NCI-H146 treated with DMSO at 0.1 percent for 48 hours (cell line): ENCODE measurements around the gene ARHGAP28.
"Not testable (repeated sequence)": the region's sequence is repeated elsewhere in the genome, so short reads cannot be mapped to it uniquely, and the experiment has no call there.

ENCODE experiments used
- DNase-seq: peaks from one replicate; lab custom pipeline; 2025; ENCODE audit not compliant: unreplicated experiment; lab: John Stamatoyannopoulos, UW

The ARHGAP28 gene

GRCh38 chr18:6811816-6812215, 82.3 kb downstream of the ARHGAP28 start:
- no peak for DNase-seq

- DNase-seq, result no peak
Observed at GRCh38 chr18:6814882-6815425, 85.4 kb downstream of the ARHGAP28 start.

- DNase-seq, result no peak
Observed at GRCh38 chr18:6816154-6816553, 86.6 kb downstream of the ARHGAP28 start.

GRCh38 chr18:6819332-6819731, 89.8 kb downstream of the ARHGAP28 start:
- no peak for DNase-seq

- no peak for DNase-seq
Observed at GRCh38 chr18:6820314-6820713, 90.8 kb downstream of the ARHGAP28 start.

- DNase-seq, result no peak
Observed at GRCh38 chr18:6821356-6821755, 91.8 kb downstream of the ARHGAP28 start.

GRCh38 chr18:6827161-6827560, 97.6 kb downstream of the ARHGAP28 start:
- DNase-seq, result not testable (repeated sequence)

- DNase-seq, result not testable (repeated sequence)
Observed at GRCh38 chr18:6827566-6827965, 98.0 kb downstream of the ARHGAP28 start.

- no peak for DNase-seq
Observed at GRCh38 chr18:6830916-6831315, 101.4 kb downstream of the ARHGAP28 start.

GRCh38 chr18:6835345-6835744, 105.8 kb downstream of the ARHGAP28 start:
- no peak for DNase-seq

- DNase-seq, result no peak
Observed at GRCh38 chr18:6836331-6836730, 106.8 kb downstream of the ARHGAP28 start.

- no peak for DNase-seq
Observed at GRCh38 chr18:6837904-6838303, 108.4 kb downstream of the ARHGAP28 start.

- no peak for DNase-seq
Observed at GRCh38 chr18:6842081-6842480, 112.6 kb downstream of the ARHGAP28 start.

GRCh38 chr18:6843308-6843707, 113.8 kb downstream of the ARHGAP28 start:
- DNase-seq, result no peak

- not testable (repeated sequence) for DNase-seq
Observed at GRCh38 chr18:6845521-6845920, 116.0 kb downstream of the ARHGAP28 start.

- DNase-seq, result no peak
Observed at GRCh38 chr18:6850396-6850795, 120.9 kb downstream of the ARHGAP28 start.

GRCh38 chr18:6851480-6851879, 122.0 kb downstream of the ARHGAP28 start:
- DNase-seq, result no peak

GRCh38 chr18:6854811-6855210, 125.3 kb downstream of the ARHGAP28 start:
- DNase-seq, result no peak

- no peak for DNase-seq
Observed at GRCh38 chr18:6855767-6856166, 126.3 kb downstream of the ARHGAP28 start.

- DNase-seq, result no peak
Observed at GRCh38 chr18:6857300-6857699, 127.8 kb downstream of the ARHGAP28 start.

GRCh38 chr18:6859676-6860422, 130.3 kb downstream of the ARHGAP28 start:
- no peak for DNase-seq

GRCh38 chr18:6860804-6861448, 131.4 kb downstream of the ARHGAP28 start:
- DNase-seq, result no peak
